ENCODE measurements around the gene NMRK2.
"Not testable (repeated sequence)": the region's sequence is repeated elsewhere in the genome, so short reads cannot be mapped to it uniquely, and the experiment has no call there.

The NMRK2 gene

GRCh38 chr19:3932931-3933810, at the start of gene NMRK2:
Gene NMRK2, plus strand, starts transcription at chr19:3933069. Its CDS starts 603 bp downstream, at chr19:3933672.
- no peaks in the 10 kb centered on the region for H3K9me3 Mint-ChIP-seq
- H3K27ac Mint-ChIP-seq (ENCODE audit: low read depth) = no peak within 1 kb of the TSS
- DNase-seq (ENCODE audit: low spot score in 2 of 2) (no peak), ATAC-seq (replicated peaks; ENCODE audit: extremely low read depth, poor library complexity, severe bottlenecking) (no peak)
- no peaks in the 10 kb centered on the region for H3K4me1 Mint-ChIP-seq
- no peaks in the 10 kb centered on the region for H3K27me3 Mint-ChIP-seq
- no peaks in the 10 kb centered on the region for H3K36me3 Mint-ChIP-seq (ENCODE audit: insufficient read depth)
- no peak within 1 kb of the TSS for H3K4me3 Mint-ChIP-seq

GRCh38 chr19:3890591-3890990, 42.3 kb upstream of the NMRK2 start:
- no peak for DNase-seq (ENCODE audit: low spot score in 2 of 2)
- Mint-ChIP-seq H3K9me3 (no peaks in the 10 kb centered on the region), H3K4me1 (no peaks in the 10 kb centered on the region), H3K36me3 (ENCODE audit: insufficient read depth) (no peaks in the 10 kb centered on the region), H3K4me3 (no peak overlapping the region), H3K27ac (ENCODE audit: low read depth) (no peak overlapping the region), H3K27me3 (no peaks in the 10 kb centered on the region)
- ATAC-seq (replicated peaks; ENCODE audit: extremely low read depth, poor library complexity, severe bottlenecking) = no peak

GRCh38 chr19:3893509-3894179, 39.2 kb upstream of the NMRK2 start:
- no peak overlapping the region for H3K27ac Mint-ChIP-seq (ENCODE audit: low read depth)
- no peaks in the 10 kb centered on the region for H3K36me3 Mint-ChIP-seq (ENCODE audit: insufficient read depth)
- no peak overlapping the region for H3K4me3 Mint-ChIP-seq
- no peaks in the 10 kb centered on the region for H3K27me3 Mint-ChIP-seq
- H3K4me1 Mint-ChIP-seq = peaks cover 8% of the 10 kb centered on the region
- DNase-seq (ENCODE audit: low spot score in 2 of 2) = no peak
- no peaks in the 10 kb centered on the region for H3K9me3 Mint-ChIP-seq
- ATAC-seq (replicated peaks; ENCODE audit: extremely low read depth, poor library complexity, severe bottlenecking) = no peak

- H3K4me3 Mint-ChIP-seq; H3K27me3 Mint-ChIP-seq; H3K4me1 Mint-ChIP-seq; H3K27ac Mint-ChIP-seq (ENCODE audit: low read depth); H3K36me3 Mint-ChIP-seq (ENCODE audit: insufficient read depth); DNase-seq (ENCODE audit: low spot score in 2 of 2); H3K9me3 Mint-ChIP-seq; ATAC-seq (replicated peaks; ENCODE audit: extremely low read depth, poor library complexity, severe bottlenecking): not testable (repeated sequence)
These were observed 37.9 kb upstream of the NMRK2 start for GRCh38 chr19:3894959-3895358.

- Mint-ChIP-seq H3K36me3 (ENCODE audit: insufficient read depth) (no peaks in the 10 kb centered on the region), H3K27me3 (no peaks in the 10 kb centered on the region)
- no peak for DNase-seq (ENCODE audit: low spot score in 2 of 2)
These were observed 37.1 kb upstream of the NMRK2 start for GRCh38 chr19:3895788-3896187.

GRCh38 chr19:3897936-3898335, 34.9 kb upstream of the NMRK2 start:
- ATAC-seq (replicated peaks; ENCODE audit: extremely low read depth, poor library complexity, severe bottlenecking) (peak; percentile 68), DNase-seq (ENCODE audit: low spot score in 2 of 2) (no peak)
- Mint-ChIP-seq H3K4me3 (peak overlapping the region; percentile 21), H3K27me3 (no peaks in the 10 kb centered on the region), H3K4me1 (peaks cover 8% of the 10 kb centered on the region), H3K9me3 (no peaks in the 10 kb centered on the region), H3K27ac (ENCODE audit: low read depth) (no peak overlapping the region), H3K36me3 (ENCODE audit: insufficient read depth) (peaks cover 1% of the 10 kb centered on the region)

More at GRCh38 chr19:3895788-3896187, 37.1 kb upstream of the NMRK2 start:
- Mint-ChIP-seq H3K4me1 (peaks cover 8% of the 10 kb centered on the region), H3K4me3 (no peak overlapping the region), H3K9me3 (no peaks in the 10 kb centered on the region), H3K27ac (ENCODE audit: low read depth) (no peak overlapping the region)
- no peak for ATAC-seq (replicated peaks; ENCODE audit: extremely low read depth, poor library complexity, severe bottlenecking)

- Mint-ChIP-seq H3K9me3 (no peaks in the 10 kb centered on the region), H3K27me3 (no peaks in the 10 kb centered on the region), H3K36me3 (ENCODE audit: insufficient read depth) (peaks cover 1% of the 10 kb centered on the region), H3K4me1 (peaks cover 8% of the 10 kb centered on the region), H3K4me3 (peak overlapping the region; percentile 21), H3K27ac (ENCODE audit: low read depth) (no peak overlapping the region)
- ATAC-seq (replicated peaks; ENCODE audit: extremely low read depth, poor library complexity, severe bottlenecking) (no peak), DNase-seq (ENCODE audit: low spot score in 2 of 2) (no peak)
These were observed 34.4 kb upstream of the NMRK2 start for GRCh38 chr19:3898426-3898825.

GRCh38 chr19:3899531-3900294, 33.2 kb upstream of the NMRK2 start:
- Mint-ChIP-seq H3K4me3 (no peak overlapping the region), H3K27me3 (no peaks in the 10 kb centered on the region), H3K27ac (ENCODE audit: low read depth) (no peak overlapping the region), H3K36me3 (ENCODE audit: insufficient read depth) (peaks cover 1% of the 10 kb centered on the region), H3K4me1 (peaks cover 8% of the 10 kb centered on the region), H3K9me3 (no peaks in the 10 kb centered on the region)
- ATAC-seq (replicated peaks; ENCODE audit: extremely low read depth, poor library complexity, severe bottlenecking) (no peak), DNase-seq (ENCODE audit: low spot score in 2 of 2) (no peak)

GRCh38 chr19:3902317-3902973, 30.4 kb upstream of the NMRK2 start:
- ATAC-seq (replicated peaks; ENCODE audit: extremely low read depth, poor library complexity, severe bottlenecking) = no peak
- Mint-ChIP-seq H3K27ac (ENCODE audit: low read depth) (no peak overlapping the region), H3K4me1 (peaks cover 8% of the 10 kb centered on the region), H3K27me3 (no peaks in the 10 kb centered on the region), H3K4me3 (no peak overlapping the region), H3K9me3 (no peaks in the 10 kb centered on the region), H3K36me3 (ENCODE audit: insufficient read depth) (peaks cover 1% of the 10 kb centered on the region)
- no peak for DNase-seq (ENCODE audit: low spot score in 2 of 2)

- Mint-ChIP-seq H3K27me3 (no peaks in the 10 kb centered on the region), H3K4me3 (no peak overlapping the region), H3K9me3 (no peaks in the 10 kb centered on the region), H3K27ac (ENCODE audit: low read depth) (no peak overlapping the region), H3K4me1 (no peaks in the 10 kb centered on the region), H3K36me3 (ENCODE audit: insufficient read depth) (peaks cover 1% of the 10 kb centered on the region)
- DNase-seq (ENCODE audit: low spot score in 2 of 2) (no peak), ATAC-seq (replicated peaks; ENCODE audit: extremely low read depth, poor library complexity, severe bottlenecking) (no peak)
These were observed 28.6 kb upstream of the NMRK2 start for GRCh38 chr19:3904233-3904632.

GRCh38 chr19:3907626-3908265, 25.1 kb upstream of the NMRK2 start:
- H3K4me1 Mint-ChIP-seq = no peaks in the 10 kb centered on the region
- DNase-seq (ENCODE audit: low spot score in 2 of 2) (no peak), ATAC-seq (replicated peaks; ENCODE audit: extremely low read depth, poor library complexity, severe bottlenecking) (no peak)
- H3K36me3 Mint-ChIP-seq (ENCODE audit: insufficient read depth) = no peaks in the 10 kb centered on the region
- no peaks in the 10 kb centered on the region for H3K9me3 Mint-ChIP-seq
- no peaks in the 10 kb centered on the region for H3K27me3 Mint-ChIP-seq
- H3K27ac Mint-ChIP-seq (ENCODE audit: low read depth) = no peak overlapping the region
- no peak overlapping the region for H3K4me3 Mint-ChIP-seq

Data from central memory CD8-positive, alpha-beta T cell (primary cell).